Testis (tissue), 3 donors: ENCODE results near the gene PRDM10. TPM values are rescaled to one million over a fixed set of nuclear protein-coding genes. Genes with fewer than 3 reads are reported as not detected.

Experiments used
- DNase-seq: peaks from one replicate; pipeline ENCODE4 v3.0.0-alpha.2; 2019
- H3K27ac ChIP-seq, 2 donors: fragments of 200-600 bp; sonication (generic); one replicate each; pipeline ENCODE4 v1.5.1; 2019
- H3K27me3 ChIP-seq: fragments of 200-600 bp; sonication (generic); one replicate; pipeline ENCODE4 v1.5.1; 2019
- H3K36me3 ChIP-seq: fragments of 200-600 bp; sonication (generic); one replicate; pipeline ENCODE4 v1.5.1; 2017; ENCODE audit warnings: low read depth; ENCODE audit errors: missing control alignments
- H3K4me1 ChIP-seq: fragments of 200-600 bp; sonication (generic); one replicate; pipeline ENCODE4 v1.5.1; 2019
- H3K4me3 ChIP-seq, 2 donors: fragments of 200-600 bp; sonication (generic); one replicate each; pipeline ENCODE4 v1.5.1; 2017 to 2019
- H3K9me3 ChIP-seq: fragments of 200-600 bp; sonication (generic); one replicate; pipeline ENCODE4 v1.5.1; 2017
- CTCF ChIP-seq, 3 experiments: fragments of 450-650 bp in 2 of 3; fragments of 200-600 bp in 1 of 3; sonication (generic) in 1 of 3; IDR thresholded peaks; one replicate each; pipeline ENCODE4 v1.5.1; 2016 to 2019; ENCODE audit warnings: antibody characterized with exemption in 3 of 3, mild to moderate bottlenecking in 2 of 3, moderate library complexity in 1 of 3
- POLR2A ChIP-seq: fragments of 450-650 bp; IDR thresholded peaks from one replicate; pipeline ENCODE4 v1.6.1; 2017; ENCODE audit warnings: antibody characterized with exemption, mild to moderate bottlenecking, moderate library complexity
- WGBS, 2 donors: methylation state at CpG; one replicate each; pipeline ENCODE4 v1.1.5; 2018; 5-methylcytosine and 5-hydroxymethylcytosine counted together
- intact Hi-C: fragments of 100-400 bp; cut with DNase I; formaldehyde crosslinking; loops from one replicate; pipeline ENCODE4 v1.15.1; 2023; ENCODE audit warnings: low total_unique reads
- polyA plus RNA-seq: library from polyadenylated mRNA; stranded (reverse); fragments of 350-450 nt; fragmentation: Illumina TruSeq; extraction: RNeasy Lipid Tissue Mini Kit (QIAGEN cat#74804); gene quantifications from one replicate; pipeline ENCODE4 v1.2.3, GENCODE V29; 2014; ENCODE audit warnings: low read depth, low replicate concordance; ENCODE audit not compliant: insufficient read depth
- total RNA-seq, 2 donors: library from RNA; depleted of rRNA; stranded (reverse); fragments of >200 nt; gene quantifications; one replicate each; pipeline ENCODE4 v1.2.3, GENCODE V29; 2016

The PRDM10 gene
- total and polyA plus RNA-seq, 3 donors from 2014 or later = 4.9 to 14.7 (median 9.2) TPM

GRCh38 chr11:129928923-129929692, 73.5 kb downstream of the PRDM10 start:
- Histone ChIP-seq H3K4me1 (no peaks in the 10 kb centered on the region), H3K27me3 (no peaks in the 10 kb centered on the region), H3K9me3 (no peaks in the 10 kb centered on the region), H3K27ac (no peak overlapping the region), H3K36me3 (no peaks in the 10 kb centered on the region), H3K4me3 (no peak overlapping the region)
- intact Hi-C loops = no loop called here
- TF ChIP-seq POLR2A = no peak
- no peak for TF ChIP-seq CTCF (IDR thresholded peaks at IDR 0.05)
- 95 to 96% methylated on average over 3 of the region's 3 CpGs for WGBS, 2 donors
- DNase-seq = no peak

- no peaks in the 10 kb centered on the region for H3K4me1 ChIP-seq
- no peak for DNase-seq
- no peaks in the 10 kb centered on the region for H3K27me3 ChIP-seq
- 88 to 94% methylated on average over 5 of the region's 5 CpGs for WGBS, 2 donors
- TF ChIP-seq POLR2A = no peak
- intact Hi-C loops = loop anchor here (5.0 kb wide), 1 partner anchor 210 kb away; no protein-coding TSS in a partner anchor
- no peak overlapping the region for H3K27ac ChIP-seq
- H3K4me3 ChIP-seq = no peak overlapping the region
- H3K9me3 ChIP-seq = no peaks in the 10 kb centered on the region
- H3K36me3 ChIP-seq = no peaks in the 10 kb centered on the region
Measured at GRCh38 chr11:129922674-129923073, 80.0 kb downstream of the PRDM10 start.

GRCh38 chr11:129918361-129918760, 84.3 kb downstream of the PRDM10 start:
- Histone ChIP-seq H3K27ac (no peak overlapping the region), H3K4me1 (no peaks in the 10 kb centered on the region), H3K9me3 (no peaks in the 10 kb centered on the region), H3K36me3 (no peaks in the 10 kb centered on the region), H3K27me3 (no peaks in the 10 kb centered on the region), H3K4me3 (no peak overlapping the region)
- TF ChIP-seq CTCF (IDR thresholded peaks at IDR 0.05) (no peak), POLR2A (no peak)
- WGBS, 2 donors = 91 to 95% methylated on average over 22 of the region's 22 CpGs
- no peak for DNase-seq
- intact Hi-C loops = no loop called here

- no peaks in the 10 kb centered on the region for H3K9me3 ChIP-seq
- TF ChIP-seq CTCF (IDR thresholded peaks at IDR 0.05) (no peak), POLR2A (no peak)
- H3K4me1 ChIP-seq = no peaks in the 10 kb centered on the region
- no peaks in the 10 kb centered on the region for H3K27me3 ChIP-seq
- no peak overlapping the region for H3K27ac ChIP-seq
- intact Hi-C loops = no loop called here
- no peak for DNase-seq
- H3K4me3 ChIP-seq = no peak overlapping the region
- WGBS, 2 donors = 86 to 93% methylated on average over 2 of the region's 2 CpGs
- no peaks in the 10 kb centered on the region for H3K36me3 ChIP-seq
Measured at GRCh38 chr11:129917231-129917630, 85.4 kb downstream of the PRDM10 start.

GRCh38 chr11:129911298-129911697, 91.3 kb downstream of the PRDM10 start:
- no peak for DNase-seq
- Histone ChIP-seq H3K36me3 (no peaks in the 10 kb centered on the region), H3K27ac (no peak overlapping the region), H3K4me1 (no peaks in the 10 kb centered on the region), H3K9me3 (no peaks in the 10 kb centered on the region), H3K4me3 (no peak overlapping the region), H3K27me3 (no peaks in the 10 kb centered on the region)
- intact Hi-C loops = no loop called here
- 68 to 81% methylated on average over 3 of the region's 3 CpGs for WGBS, 2 donors
- TF ChIP-seq CTCF (IDR thresholded peaks at IDR 0.05) = no peak
- no peak for TF ChIP-seq POLR2A
